Stimulated activated CD4-positive, alpha-beta T cell treated with anti-CD3 and anti-CD28 coated beads, Interleukin-4, amount 100 ng/mL, for 48 hours (primary cell): ENCODE results near the gene HFE.
"Not testable (repeated sequence)": the region's sequence is repeated elsewhere in the genome, so short reads cannot be mapped to it uniquely, and the experiment has no call there.

Experiments
- DNase-seq, 2 donors: peaks; one replicate each; pipeline ENCODE4 v3.0.0-alpha.2; 2020; ENCODE audit warnings: low read depth in 2 of 2

HFE gene

DNA sequence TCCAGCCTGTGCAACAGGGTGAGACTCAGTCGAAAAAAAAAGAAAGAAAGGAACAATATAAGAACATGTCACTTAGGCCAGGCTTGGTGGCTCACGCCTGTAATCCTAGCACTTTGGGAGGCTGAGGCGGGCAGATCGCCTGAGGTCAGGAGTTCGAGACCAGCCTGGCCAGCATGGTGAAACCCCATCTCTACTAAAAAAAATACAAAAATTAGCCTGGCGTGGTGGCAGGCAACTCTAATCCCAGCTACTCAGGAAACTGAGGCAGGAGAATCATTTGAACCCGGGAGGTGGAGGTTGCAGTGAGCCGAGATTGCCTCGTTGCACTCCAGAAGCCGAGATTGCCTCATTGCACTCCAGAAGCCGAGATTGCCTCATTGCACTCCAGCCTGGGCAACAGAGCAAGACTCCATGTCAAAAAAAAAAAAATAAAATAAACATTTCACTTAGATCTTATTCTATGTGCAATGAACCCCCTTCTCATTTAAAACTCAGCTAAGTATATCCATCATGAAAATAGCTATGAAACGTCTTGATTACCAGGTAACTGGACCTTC, 28.7 kb upstream of the HFE start:
- DNase-seq = not testable (repeated sequence)

DNA sequence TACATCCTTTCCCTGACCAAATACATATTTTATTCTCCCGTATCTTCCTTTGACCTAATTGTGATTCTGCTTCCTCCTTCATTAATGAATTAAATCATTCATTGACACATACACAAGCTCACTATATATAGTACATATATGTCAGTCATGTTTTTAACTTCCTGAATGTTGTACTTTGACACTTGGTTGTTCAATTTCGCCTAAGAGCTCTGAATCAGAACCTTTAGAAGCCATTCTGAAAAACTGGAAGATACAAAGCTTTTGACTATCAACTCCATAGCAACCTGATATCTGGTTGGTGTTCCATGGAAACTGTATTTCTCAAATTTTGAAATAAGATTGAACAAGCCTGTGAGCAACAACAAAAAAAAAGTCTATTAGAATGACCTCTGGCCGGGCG, 27.3 kb upstream of the HFE start:
- no peak for DNase-seq

DNA sequence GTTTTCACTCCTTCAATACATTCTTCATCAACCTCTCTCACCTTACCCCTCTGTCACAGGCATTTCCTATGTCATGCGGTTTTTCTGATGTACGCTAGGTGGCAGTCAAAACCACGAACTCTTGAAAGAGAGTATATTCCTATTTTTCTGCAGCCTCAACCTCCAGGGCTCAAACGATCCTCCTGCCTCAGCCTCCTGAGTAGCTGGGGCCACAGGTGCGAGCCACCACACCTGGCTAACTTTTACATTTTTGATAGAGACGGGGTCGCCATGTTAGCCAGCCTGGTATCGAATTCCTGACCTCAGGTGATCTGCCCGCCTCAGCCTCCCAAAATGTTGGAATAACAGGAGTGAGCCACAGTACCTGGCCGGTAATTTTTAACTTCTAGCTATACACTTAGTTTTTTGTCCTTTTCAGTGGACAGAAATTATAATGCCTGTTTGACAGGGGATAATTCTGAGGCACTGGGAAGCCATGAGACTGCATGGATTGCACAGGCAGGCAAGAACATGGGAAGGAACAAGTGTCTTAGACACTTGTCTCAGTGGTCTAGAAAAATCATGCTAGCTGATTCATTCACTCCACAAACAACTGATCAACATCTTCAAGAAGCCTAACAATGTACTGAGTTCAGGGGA, 22.5 kb upstream of the HFE start:
- no peak for DNase-seq

DNA sequence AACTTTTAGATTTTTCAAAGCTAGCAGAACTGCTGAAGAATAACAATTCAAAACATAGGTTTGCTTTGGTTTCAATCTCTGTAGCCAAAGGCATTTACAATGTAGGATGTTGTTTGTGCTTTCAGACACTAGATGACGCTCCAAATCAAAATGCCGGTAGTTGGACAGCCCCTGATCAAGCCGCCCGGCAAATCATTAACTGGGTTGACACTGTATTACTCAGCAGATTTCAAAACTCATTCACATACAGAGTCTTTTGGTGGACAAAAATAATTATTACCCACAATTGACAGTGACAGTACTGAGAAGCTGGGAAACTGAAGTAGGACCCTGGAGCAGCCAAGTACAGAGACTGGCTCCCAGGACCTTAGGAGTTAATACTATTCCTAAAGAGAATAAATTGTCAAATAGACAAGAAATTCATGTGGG, 21.3 kb upstream of the HFE start:
- peak in 1 of 2 donors; percentile 28 for DNase-seq

DNA sequence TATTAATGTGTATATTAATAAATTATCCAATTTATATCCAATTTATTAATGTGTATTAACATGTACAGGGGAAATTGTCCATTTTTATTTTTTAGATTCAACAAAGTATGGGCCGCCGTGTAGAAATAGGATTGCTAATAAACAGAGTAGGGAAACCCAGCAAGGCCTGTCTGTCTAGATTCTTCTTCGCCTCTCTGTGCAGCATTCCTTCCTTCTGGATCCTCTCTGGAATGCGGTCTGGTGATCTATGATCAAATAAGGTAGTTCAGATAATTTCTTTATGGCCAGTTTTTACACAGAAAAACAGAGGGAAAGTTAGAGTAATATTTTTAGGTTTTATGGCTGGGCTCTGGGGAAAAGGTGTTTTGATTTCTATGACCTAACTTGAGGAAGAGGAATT, 19.9 kb upstream of the HFE start:
- DNase-seq = no peak

DNA sequence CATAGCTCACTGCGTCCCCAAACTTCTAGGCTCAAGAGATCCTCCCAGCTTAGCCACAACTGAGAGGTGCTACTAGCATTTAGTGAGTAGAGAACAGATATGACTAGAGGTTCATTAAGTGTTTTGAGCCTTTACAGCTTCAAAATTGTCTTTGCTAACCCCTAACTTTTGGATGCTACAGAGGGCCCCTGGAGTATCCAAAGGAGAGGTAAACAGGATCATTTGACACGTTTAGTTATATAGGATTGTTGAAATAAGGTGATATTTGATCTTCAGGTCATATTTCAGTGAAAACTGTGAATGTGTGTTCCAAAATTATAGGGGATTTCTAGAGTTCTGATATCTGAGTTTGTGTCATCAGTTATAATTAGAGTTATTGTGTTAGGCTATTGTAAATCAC, 19.2 kb upstream of the HFE start:
- DNase-seq = no peak

DNA sequence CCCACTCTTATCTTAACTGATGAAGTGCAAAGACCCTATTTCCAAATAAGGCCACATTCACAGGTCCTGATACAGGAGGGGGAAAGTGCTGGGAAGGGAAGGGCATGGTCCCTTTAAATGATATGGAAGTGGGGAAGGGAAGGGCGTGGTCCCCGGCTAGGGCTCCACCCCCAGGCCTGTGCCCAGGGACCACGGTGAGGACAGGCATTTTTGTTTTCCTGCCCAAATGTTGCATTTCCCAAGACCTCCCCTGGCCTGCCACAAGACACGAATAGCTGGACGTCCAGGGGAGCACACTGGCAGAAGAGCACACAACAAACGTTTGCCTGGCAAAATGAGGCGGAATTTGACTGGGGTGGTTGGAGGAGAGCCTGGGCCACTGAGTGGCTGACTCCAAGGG, 16.1 kb upstream of the HFE start:
- no peak for DNase-seq

DNA sequence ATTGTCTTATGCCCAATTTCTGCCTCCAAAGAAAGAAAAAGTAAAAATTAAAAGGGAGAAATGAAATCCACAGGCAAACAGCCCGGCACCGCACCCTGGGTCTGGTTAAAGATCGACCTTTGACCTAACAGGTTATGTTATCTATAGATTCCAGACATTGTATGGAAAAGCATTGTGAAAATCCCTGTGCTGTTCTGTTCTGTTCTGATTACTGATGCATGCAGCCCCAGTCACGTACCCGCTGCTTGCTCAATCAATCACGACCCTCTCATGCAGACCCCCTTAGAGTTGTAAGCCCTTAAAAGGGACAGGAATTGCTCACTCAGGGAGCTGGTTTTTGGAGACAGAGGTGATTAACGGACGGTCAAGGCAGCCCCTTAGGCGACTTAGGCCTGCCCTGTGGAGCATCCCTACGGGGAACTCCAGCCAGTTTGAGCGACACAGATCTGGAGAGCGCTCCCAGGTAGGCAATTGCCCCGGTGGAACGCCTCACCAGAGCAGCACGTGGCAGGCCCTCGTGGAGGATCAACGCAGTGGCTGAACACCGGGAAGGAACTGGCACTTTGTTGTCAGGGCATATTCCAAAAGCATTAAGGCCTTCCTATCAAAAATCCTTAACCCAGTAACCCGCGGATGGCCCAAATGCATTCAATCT, 12.0 kb upstream of the HFE start:
- DNase-seq = no peak

DNA sequence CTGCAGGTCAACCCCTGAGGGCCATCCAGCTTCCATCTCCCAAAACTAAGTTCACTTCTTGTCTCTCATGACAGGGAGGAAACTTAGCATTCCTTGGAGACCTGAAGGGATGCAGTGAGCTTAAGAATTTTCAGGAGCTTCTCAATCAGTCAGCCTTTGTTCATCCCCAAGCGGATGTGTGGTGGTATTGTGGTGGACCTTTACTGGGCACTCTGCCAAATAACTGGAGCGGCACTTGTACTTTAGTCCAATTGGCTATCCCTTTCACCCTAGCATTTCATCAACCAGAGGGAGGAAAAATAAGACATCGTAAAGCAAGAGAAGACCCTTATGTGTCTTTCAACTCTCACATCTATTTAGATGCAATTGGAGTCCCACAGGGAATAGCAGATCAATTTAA, 9.2 kb upstream of the HFE start:
- DNase-seq = not testable (repeated sequence)

DNA sequence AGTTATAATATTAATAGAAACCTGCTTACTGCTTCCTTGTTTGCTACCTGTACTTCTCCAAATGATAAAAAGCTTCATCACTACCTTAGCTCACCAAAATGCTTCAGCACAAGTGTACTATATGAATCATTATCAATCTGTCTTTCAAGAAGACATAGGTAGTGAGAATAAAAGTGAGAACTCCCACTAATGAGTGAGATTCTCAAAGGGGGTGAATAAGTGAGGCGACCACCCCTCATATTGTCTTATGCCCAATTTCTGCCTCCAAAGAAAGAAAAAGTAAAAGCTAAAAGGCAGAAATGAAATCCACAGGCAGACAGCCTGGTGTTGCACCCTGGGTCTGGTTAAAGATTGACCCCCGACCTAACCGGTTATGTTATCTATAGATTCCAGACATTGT, 6.1 kb upstream of the HFE start:
- not testable (repeated sequence) for DNase-seq

DNA sequence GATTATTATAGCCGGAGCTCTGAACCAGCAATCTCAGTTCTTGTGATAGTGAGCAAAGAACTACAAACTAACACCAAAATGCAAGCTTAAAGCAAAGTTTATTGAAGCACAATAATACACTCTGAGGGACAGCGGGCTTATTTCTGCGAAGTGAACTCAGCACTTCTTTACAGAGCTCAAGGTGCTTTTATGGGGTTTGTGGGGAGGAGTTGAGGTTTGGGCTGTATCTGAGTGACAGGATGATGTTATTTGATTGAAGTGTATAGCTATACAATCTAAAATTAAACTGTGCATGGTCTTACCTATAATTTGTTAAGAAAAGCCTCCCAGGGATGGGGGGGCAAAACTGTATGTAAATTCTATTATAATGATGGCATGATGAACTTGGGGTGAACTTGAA, 1.0 kb upstream of the HFE start:
- no peak for DNase-seq

DNA sequence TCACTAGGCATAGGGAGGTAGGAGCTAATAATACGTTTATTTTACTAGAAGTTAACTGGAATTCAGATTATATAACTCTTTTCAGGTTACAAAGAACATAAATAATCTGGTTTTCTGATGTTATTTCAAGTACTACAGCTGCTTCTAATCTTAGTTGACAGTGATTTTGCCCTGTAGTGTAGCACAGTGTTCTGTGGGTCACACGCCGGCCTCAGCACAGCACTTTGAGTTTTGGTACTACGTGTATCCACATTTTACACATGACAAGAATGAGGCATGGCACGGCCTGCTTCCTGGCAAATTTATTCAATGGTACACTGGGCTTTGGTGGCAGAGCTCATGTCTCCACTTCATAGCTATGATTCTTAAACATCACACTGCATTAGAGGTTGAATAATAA, 1.1 kb downstream of the HFE start:
- no peak for DNase-seq

DNA sequence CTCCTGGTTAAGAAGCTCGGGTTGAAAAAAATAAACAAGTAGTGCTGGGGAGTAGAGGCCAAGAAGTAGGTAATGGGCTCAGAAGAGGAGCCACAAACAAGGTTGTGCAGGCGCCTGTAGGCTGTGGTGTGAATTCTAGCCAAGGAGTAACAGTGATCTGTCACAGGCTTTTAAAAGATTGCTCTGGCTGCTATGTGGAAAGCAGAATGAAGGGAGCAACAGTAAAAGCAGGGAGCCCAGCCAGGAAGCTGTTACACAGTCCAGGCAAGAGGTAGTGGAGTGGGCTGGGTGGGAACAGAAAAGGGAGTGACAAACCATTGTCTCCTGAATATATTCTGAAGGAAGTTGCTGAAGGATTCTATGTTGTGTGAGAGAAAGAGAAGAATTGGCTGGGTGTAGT, 2.0 kb downstream of the HFE start:
- no peak for DNase-seq

DNA sequence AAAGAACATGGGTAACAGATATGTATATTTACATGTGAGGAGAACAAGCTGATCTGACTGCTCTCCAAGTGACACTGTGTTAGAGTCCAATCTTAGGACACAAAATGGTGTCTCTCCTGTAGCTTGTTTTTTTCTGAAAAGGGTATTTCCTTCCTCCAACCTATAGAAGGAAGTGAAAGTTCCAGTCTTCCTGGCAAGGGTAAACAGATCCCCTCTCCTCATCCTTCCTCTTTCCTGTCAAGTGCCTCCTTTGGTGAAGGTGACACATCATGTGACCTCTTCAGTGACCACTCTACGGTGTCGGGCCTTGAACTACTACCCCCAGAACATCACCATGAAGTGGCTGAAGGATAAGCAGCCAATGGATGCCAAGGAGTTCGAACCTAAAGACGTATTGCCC, 5.2 kb downstream of the HFE start:
- no peak for DNase-seq

DNA sequence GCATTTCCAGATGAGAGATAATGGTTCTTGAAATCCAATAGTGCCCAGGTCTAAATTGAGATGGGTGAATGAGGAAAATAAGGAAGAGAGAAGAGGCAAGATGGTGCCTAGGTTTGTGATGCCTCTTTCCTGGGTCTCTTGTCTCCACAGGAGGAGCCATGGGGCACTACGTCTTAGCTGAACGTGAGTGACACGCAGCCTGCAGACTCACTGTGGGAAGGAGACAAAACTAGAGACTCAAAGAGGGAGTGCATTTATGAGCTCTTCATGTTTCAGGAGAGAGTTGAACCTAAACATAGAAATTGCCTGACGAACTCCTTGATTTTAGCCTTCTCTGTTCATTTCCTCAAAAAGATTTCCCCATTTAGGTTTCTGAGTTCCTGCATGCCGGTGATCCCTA, 6.8 kb downstream of the HFE start:
- DNase-seq = no peak

DNA sequence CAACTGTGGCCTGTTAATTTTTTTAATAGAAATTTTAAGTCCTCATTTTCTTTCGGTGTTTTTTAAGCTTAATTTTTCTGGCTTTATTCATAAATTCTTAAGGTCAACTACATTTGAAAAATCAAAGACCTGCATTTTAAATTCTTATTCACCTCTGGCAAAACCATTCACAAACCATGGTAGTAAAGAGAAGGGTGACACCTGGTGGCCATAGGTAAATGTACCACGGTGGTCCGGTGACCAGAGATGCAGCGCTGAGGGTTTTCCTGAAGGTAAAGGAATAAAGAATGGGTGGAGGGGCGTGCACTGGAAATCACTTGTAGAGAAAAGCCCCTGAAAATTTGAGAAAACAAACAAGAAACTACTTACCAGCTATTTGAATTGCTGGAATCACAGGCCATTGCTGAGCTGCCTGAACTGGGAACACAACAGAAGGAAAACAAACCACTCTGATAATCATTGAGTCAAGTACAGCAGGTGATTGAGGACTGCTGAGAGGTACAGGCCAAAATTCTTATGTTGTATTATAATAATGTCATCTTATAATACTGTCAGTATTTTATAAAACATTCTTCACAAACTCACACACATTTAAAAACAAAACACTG, 10.1 kb downstream of the HFE start:
- peak; percentile 24 to 38 for DNase-seq

DNA sequence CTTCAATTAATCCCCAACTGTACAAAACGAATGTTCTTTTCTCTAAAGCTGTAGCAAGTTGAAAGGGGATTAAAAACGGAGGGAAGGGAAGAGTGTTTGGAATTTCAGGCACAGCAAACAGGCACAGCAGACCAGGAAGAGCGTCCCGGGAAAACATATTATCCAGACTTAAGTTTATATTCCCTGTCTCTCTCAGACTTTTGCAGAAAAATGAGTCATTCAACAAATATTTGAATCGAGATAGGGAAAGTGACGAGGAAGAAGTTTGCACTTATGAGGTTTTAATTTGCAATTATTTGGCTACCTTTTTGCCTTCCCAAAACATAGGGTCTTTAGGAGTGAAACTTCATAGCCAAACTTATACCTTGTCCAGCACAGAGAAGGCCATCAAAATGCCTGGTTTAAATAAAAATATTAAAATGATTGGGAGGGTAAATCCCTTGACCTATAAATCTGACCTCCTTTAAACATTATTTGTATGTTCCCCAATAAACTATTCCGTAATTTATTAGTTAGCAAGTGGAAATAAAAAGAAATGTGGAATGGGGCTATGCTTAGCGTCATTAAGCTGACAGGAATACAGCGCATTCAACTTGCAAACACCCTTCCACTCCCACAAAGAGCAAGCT, 16.0 kb downstream of the HFE start:
- no peak for DNase-seq

DNA sequence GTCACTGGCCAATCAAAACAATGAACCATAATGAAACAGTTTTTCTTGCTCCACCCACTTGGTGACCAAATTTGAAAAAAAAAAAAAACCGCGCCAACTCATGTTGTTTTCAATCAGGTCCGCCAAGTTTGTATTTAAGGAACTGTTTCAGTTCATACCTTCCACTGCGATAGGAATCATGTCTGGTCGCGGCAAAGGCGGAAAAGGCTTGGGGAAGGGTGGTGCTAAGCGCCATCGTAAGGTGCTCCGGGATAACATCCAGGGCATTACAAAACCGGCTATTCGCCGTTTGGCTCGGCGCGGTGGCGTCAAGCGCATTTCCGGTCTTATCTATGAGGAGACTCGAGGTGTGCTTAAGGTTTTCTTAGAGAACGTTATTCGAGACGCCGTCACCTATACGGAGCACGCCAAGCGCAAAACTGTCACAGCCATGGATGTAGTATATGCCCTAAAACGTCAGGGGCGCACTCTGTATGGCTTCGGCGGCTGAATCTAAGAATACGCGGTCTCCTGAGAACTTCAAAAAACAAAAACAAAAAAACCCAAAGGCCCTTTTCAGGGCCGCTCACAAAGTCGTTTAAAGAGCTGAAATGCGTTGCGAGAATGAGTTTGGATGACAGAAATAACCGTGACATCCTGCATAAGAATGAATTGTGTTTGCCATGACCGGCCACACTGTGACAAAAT, 16.7 kb downstream of the HFE start:
- peak; percentile 69 to 81 for DNase-seq

DNA sequence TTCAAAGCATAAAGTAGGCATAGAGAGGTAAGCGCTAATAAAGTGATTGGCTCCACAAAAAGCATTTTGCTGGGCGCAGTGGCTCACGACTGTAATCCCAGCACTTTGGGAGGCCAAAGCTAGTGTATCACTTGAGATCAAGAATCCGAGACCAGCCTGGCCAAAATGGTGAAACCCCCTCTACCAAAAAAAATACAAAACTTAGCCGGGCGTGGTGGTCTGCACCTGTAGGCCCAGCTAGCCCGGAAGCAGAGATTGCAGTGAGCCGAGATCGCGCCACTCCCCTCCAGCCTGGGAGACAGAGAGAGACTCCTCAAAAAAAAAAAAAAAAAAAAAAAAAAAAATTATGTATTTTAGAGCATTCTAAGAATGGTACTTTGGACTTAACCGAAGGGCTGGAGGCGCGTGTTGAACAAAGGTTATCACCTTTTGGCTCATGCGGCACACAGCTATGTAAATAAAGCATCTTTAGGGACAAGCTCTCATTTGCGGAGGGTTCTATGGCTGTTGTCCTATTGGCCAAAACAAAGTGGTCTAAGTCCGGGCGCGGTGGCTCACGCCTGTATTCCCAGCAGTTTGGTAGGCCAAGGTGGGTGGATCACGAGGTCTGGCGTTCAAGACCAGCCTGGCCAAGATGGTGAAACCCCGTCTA, 17.4 kb downstream of the HFE start:
- DNase-seq = no peak

DNA sequence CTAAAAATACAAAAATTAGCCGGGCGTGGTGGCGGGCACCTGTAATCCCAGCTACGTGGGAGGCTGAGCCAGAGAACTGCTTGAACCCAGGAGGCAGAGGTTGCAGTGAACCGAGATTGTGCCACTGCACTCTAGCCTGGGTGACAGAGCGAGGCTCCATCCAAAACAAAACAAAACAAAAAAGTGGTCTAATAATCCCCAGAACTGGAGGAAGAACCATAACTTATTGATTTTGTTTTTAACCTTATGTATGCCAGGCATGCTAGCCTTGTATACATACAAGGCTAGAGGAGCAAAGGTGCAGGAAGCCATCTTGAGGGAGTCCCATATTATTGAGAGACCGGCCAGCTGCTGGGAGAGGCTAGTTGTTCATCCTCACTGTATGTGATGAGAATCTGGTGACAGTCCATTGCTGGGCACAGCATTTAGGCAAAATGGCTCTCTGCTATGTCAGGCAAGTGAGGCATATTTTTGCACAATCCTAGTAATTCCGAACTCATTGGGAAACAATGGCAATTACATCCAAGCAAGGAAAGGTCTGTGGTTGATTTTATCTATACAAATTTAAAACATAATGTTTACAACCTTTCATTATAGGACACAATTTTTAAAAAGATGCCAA, 18.0 kb downstream of the HFE start:
- no peak for DNase-seq

DNA sequence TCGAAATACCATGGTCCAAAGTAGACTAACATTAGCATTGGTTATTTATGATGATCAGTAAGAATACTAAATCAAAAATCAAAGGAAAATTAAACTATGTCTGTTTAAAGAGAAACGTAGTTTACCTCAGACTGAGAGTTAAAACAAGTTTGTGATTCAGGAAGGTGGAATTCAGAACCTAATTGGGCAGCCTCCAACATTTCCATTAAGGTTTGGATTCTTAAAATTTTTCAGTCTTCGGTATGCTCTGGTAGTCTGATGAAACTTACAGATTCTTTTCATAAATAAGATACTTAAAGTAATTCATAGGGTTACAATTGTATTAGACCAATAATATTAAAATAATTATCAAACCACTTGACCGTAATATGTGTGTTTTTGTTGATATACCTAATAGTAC, 18.6 kb downstream of the HFE start:
- no peak for DNase-seq
